SK-N-SH treated with all-trans-retinoic acid at 6 μM for 48 hours (cell line): ENCODE results near the gene OSCAR.
A peak's percentile ranks its signal among the peaks of the same experiment; 100 is the strongest.

ENCODE experiments used
- ARNTL ChIP-seq: fragments of 450-650 bp; formaldehyde crosslinking; IDR thresholded peaks from 2 replicates; pipeline ENCODE4 v1.5.0; 2020; ENCODE audit warnings: low read depth, mild to moderate bottlenecking, moderate library complexity, borderline replicate concordance
- BACH2 ChIP-seq: fragments of 250-450 bp; sonication (Bioruptor Pico); IDR thresholded peaks from 2 replicates; pipeline ENCODE4 v1.9.0; 2021; ENCODE audit warnings: mild to moderate bottlenecking, borderline replicate concordance
- CREB5 ChIP-seq: fragments of 250-450 bp; sonication (Bioruptor Pico); IDR thresholded peaks from 2 replicates; pipeline ENCODE4 v1.5.1; 2020; ENCODE audit warnings: low read depth, mild to moderate bottlenecking, moderate library complexity
- ESRRG ChIP-seq: fragments of 250-450 bp; sonication (Bioruptor Pico); IDR thresholded peaks from 2 replicates; pipeline ENCODE4 v1.6.1; 2021; ENCODE audit warnings: mild to moderate bottlenecking
- GLIS3 ChIP-seq: fragments of 250-450 bp; sonication (Bioruptor Pico); IDR thresholded peaks from 2 replicates; pipeline ENCODE4 v1.5.0; 2020; ENCODE audit warnings: mild to moderate bottlenecking, moderate library complexity
- ISL1 ChIP-seq: fragments of 250-450 bp; sonication (Bioruptor Pico); IDR thresholded peaks from 2 replicates; pipeline ENCODE4 v2.1.2; 2022; ENCODE audit warnings: mild to moderate bottlenecking, moderate library complexity
- PATZ1 ChIP-seq: fragments of 250-450 bp; sonication (Bioruptor Pico); IDR thresholded peaks from 2 replicates; pipeline ENCODE4 v1.8.0; 2020; ENCODE audit warnings: mild to moderate bottlenecking, moderate library complexity, borderline replicate concordance
- RARB ChIP-seq: fragments of 250-450 bp; sonication (Bioruptor Pico); IDR thresholded peaks from 2 replicates; pipeline ENCODE4 v1.8.0; 2021; ENCODE audit warnings: mild to moderate bottlenecking, moderate library complexity
- SNAI2 ChIP-seq: fragments of 250-450 bp; sonication (Bioruptor Pico); IDR thresholded peaks from 2 replicates; pipeline ENCODE4 v1.5.0; 2020; ENCODE audit warnings: mild to moderate bottlenecking, moderate library complexity
- TSHZ2 ChIP-seq: fragments of 250-450 bp; sonication (Bioruptor Pico); IDR thresholded peaks from 2 replicates; pipeline ENCODE4 v1.5.0; 2020; ENCODE audit warnings: mild to moderate bottlenecking, moderate library complexity
- ZFP3 ChIP-seq: fragments of 250-450 bp; sonication (Bioruptor Pico); IDR thresholded peaks from 2 replicates; pipeline ENCODE4 v1.5.0; 2020; ENCODE audit warnings: mild to moderate bottlenecking, moderate library complexity
- ZFP30 ChIP-seq: fragments of 450-650 bp; formaldehyde crosslinking; IDR thresholded peaks from 2 replicates; pipeline ENCODE4 v1.5.0; 2022; ENCODE audit warnings: mild to moderate bottlenecking, moderate library complexity
- ZNF70 ChIP-seq: fragments of 450-650 bp; formaldehyde crosslinking; IDR thresholded peaks from 2 replicates; pipeline ENCODE4 v1.5.0; 2020; ENCODE audit warnings: mild to moderate bottlenecking, moderate library complexity
- ZNF8 ChIP-seq: fragments of 450-650 bp; formaldehyde crosslinking; IDR thresholded peaks from 2 replicates; pipeline ENCODE4 v1.5.0; 2020; ENCODE audit warnings: mild to moderate bottlenecking, moderate library complexity

GRCh38 chr19:54115109-54116063, 14.8 kb upstream of the OSCAR start, which contains the start of the genes PRPF31 and TFPT:
- TF ChIP-seq CREB5 (CRISPR knock-in tag) (no peak), ZFP30 (CRISPR knock-in tag) (no peak), GLIS3 (CRISPR knock-in tag) (no peak), ARNTL (CRISPR knock-in tag) (no peak), SNAI2 (CRISPR knock-in tag) (no peak), ZNF8 (CRISPR knock-in tag) (no peak), TSHZ2 (CRISPR knock-in tag) (peak; percentile 81; the same call in 1 of the 2 replicates), ZFP3 (0 out of 2 replicates have a peak, but pooled peaks have one; percentile 47), PATZ1 (CRISPR knock-in tag) (no peak), ISL1 (no peak), RARB (no peak), BACH2 (CRISPR knock-in tag) (no peak), ZNF70 (CRISPR knock-in tag) (no peak), ESRRG (no peak)
